ENCODE results near the gene SBK2. TPM values are rescaled to one million over a fixed set of nuclear protein-coding genes. Genes with fewer than 3 reads are reported as not detected.

SBK2 gene
- total RNA-seq, 1 experiment from 2014 or later: 5.2 TPM

DNA sequence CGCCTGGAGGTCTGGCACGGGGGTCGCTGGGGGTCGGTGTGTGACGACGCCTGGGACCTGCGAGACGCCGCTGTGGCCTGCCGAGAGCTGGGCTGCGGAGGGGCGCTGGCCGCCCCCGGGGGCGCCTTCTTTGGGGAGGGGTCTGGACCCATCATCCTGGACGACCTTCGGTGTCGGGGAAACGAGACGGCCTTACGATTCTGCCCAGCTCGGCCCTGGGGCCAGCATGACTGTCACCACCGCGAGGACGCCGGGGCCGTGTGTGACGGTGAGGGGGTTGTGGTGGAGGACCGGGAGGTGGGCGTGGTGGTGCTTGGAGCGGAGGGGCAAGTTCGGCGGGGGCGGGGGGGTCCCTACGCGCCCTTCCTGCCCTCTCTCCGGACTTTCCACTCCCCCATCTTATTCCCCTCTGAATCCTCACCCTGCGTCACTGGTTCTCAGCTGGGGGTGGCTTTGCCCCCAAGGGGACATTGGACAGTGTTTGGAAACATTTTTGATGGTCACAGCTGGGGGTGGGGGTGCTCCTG lies 43.2 kb downstream of the SBK2 start (continued):
- TF ChIP-seq, protein P1, sequence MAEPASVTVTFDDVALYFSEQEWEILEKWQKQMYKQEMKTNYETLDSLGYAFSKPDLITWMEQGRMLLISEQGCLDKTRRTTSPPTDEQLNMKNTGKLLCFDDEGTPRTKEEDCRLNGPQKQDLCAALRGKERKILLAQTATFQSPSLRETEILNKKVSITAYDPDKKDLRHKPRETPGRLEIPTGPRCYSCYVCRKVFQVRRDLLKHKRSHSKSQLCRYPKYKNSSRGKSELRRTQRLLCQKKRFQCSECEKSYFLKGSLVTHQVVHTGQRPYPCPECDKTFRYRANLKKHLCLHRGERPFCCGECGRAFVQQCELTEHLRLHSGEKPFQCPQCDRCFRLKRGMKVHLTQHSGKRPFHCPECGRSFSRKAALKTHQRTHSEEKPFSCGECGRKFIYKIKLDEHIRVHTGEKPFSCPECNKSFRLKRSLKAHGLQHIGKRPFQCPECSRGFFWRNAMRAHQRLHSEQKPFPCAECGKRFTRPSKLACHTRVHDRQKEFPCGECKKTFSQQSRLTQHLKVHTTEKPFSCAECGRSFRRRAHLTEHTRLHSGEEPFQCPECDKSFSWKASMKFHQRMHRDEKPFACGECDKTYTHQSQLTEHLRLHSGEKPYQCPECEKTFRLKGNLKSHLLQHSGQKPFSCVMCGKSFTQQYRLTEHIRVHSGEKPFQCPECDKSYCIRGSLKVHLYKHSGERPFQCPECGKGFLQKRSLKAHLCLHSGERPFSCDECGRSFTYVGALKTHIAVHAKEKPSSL (CRISPR knock-in tag; conservative IDR thresholded peaks at IDR 0.05): no peak
- TF ChIP-seq GRHL2 (CRISPR knock-in tag; IDR thresholded peaks at IDR 0.05; ENCODE audit: insufficient replicate concordance, severe bottlenecking): no peak
- TF ChIP-seq, protein P2, sequence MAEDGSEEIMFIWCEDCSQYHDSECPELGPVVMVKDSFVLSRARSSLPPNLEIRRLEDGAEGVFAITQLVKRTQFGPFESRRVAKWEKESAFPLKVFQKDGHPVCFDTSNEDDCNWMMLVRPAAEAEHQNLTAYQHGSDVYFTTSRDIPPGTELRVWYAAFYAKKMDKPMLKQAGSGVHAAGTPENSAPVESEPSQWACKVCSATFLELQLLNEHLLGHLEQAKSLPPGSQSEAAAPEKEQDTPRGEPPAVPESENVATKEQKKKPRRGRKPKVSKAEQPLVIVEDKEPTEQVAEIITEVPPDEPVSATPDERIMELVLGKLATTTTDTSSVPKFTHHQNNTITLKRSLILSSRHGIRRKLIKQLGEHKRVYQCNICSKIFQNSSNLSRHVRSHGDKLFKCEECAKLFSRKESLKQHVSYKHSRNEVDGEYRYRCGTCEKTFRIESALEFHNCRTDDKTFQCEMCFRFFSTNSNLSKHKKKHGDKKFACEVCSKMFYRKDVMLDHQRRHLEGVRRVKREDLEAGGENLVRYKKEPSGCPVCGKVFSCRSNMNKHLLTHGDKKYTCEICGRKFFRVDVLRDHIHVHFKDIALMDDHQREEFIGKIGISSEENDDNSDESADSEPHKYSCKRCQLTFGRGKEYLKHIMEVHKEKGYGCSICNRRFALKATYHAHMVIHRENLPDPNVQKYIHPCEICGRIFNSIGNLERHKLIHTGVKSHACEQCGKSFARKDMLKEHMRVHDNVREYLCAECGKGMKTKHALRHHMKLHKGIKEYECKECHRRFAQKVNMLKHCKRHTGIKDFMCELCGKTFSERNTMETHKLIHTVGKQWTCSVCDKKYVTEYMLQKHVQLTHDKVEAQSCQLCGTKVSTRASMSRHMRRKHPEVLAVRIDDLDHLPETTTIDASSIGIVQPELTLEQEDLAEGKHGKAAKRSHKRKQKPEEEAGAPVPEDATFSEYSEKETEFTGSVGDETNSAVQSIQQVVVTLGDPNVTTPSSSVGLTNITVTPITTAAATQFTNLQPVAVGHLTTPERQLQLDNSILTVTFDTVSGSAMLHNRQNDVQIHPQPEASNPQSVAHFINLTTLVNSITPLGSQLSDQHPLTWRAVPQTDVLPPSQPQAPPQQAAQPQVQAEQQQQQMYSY (CRISPR knock-in tag; IDR thresholded peaks at IDR 0.05): no peak

DNA sequence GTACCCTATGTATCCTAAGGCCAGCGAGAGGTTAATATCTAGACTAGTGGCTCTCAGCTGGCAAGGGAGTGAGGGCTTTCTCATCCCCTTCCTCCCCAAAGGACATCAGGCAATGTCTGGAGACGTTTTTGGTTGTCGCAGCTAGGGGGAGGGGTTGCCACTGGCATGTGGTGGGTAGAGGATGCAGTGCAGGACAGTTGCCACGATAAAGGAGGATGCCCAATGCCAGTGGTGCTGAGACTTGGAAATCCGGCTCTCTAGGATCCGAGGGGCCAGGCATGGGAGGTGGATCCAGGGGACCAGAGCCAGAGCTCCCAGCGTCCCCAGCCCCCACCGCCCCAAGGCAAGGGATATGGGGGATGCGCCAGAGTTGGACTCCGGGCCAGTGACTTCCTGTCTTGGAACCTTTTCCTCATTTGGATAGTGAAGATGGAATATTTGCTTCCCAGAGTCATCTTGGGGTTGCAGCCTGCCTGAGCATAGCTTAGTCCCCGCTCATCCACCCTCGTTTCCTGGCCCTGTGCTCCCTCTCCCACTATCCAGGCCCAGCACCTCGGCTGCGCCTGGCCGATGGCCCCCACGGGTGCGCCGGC lies 43.8 kb downstream of the SBK2 start:
- H3K4me1 Mint-ChIP-seq: peaks cover 2% of the 10 kb centered on the region; the same call in 1 of the 2 replicates
- no peak for DNase-seq (ENCODE audit: low spot score)
- H3K36me3 Mint-ChIP-seq: no peaks in the 10 kb centered on the region
- H3K27ac Mint-ChIP-seq: no peak overlapping the region
- H3K4me3 Mint-ChIP-seq: no peak overlapping the region
- no peak for ATAC-seq
- no peaks in the 10 kb centered on the region for H3K9me3 Mint-ChIP-seq
- ChIA-PET POLR2A (no interaction called here), CTCF (interaction anchor here (0.8 to 13.5 kb wide), 4 partner anchors 11 to 40 kb away, joined by 3 to 96 read pairs (median 4); partner anchors contain the start of gene ISOC2)
- H3K27me3 Mint-ChIP-seq (ENCODE audit: low read depth): peaks cover 12% of the 10 kb centered on the region
- TF ChIP-seq, protein P3, sequence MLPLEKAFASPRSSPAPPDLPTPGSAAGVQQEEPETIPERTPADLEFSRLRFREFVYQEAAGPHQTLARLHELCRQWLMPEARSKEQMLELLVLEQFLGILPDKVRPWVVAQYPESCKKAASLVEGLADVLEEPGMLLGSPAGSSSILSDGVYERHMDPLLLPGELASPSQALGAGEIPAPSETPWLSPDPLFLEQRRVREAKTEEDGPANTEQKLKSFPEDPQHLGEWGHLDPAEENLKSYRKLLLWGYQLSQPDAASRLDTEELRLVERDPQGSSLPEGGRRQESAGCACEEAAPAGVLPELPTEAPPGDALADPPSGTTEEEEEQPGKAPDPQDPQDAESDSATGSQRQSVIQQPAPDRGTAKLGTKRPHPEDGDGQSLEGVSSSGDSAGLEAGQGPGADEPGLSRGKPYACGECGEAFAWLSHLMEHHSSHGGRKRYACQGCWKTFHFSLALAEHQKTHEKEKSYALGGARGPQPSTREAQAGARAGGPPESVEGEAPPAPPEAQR (CRISPR knock-in tag; IDR thresholded peaks at IDR 0.05): no peak
- TF ChIP-seq IRF2 (CRISPR knock-in tag; IDR thresholded peaks at IDR 0.05; ENCODE audit: borderline replicate concordance, low read depth) (no peak), JAZF1 (CRISPR knock-in tag; IDR thresholded peaks at IDR 0.05) (no peak), NR3C1 (CRISPR knock-in tag; conservative IDR thresholded peaks at IDR 0.05; ENCODE audit: low read depth) (no peak), ETV6 (CRISPR knock-in tag; IDR thresholded peaks at IDR 0.05) (no peak), SP1 (CRISPR knock-in tag; conservative IDR thresholded peaks at IDR 0.05) (no peak), SOX15 (CRISPR knock-in tag; IDR thresholded peaks at IDR 0.05) (no peak)
- TF ChIP-seq, protein P4, sequence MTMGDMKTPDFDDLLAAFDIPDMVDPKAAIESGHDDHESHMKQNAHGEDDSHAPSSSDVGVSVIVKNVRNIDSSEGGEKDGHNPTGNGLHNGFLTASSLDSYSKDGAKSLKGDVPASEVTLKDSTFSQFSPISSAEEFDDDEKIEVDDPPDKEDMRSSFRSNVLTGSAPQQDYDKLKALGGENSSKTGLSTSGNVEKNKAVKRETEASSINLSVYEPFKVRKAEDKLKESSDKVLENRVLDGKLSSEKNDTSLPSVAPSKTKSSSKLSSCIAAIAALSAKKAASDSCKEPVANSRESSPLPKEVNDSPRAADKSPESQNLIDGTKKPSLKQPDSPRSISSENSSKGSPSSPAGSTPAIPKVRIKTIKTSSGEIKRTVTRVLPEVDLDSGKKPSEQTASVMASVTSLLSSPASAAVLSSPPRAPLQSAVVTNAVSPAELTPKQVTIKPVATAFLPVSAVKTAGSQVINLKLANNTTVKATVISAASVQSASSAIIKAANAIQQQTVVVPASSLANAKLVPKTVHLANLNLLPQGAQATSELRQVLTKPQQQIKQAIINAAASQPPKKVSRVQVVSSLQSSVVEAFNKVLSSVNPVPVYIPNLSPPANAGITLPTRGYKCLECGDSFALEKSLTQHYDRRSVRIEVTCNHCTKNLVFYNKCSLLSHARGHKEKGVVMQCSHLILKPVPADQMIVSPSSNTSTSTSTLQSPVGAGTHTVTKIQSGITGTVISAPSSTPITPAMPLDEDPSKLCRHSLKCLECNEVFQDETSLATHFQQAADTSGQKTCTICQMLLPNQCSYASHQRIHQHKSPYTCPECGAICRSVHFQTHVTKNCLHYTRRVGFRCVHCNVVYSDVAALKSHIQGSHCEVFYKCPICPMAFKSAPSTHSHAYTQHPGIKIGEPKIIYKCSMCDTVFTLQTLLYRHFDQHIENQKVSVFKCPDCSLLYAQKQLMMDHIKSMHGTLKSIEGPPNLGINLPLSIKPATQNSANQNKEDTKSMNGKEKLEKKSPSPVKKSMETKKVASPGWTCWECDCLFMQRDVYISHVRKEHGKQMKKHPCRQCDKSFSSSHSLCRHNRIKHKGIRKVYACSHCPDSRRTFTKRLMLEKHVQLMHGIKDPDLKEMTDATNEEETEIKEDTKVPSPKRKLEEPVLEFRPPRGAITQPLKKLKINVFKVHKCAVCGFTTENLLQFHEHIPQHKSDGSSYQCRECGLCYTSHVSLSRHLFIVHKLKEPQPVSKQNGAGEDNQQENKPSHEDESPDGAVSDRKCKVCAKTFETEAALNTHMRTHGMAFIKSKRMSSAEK (CRISPR knock-in tag; IDR thresholded peaks at IDR 0.05; ENCODE audit: borderline replicate concordance): no peak
